Retinal pigment epithelial cell (primary cell): ENCODE measurements around the gene MIER2.
A peak's percentile ranks its signal among the peaks of the same experiment; 100 is the strongest.

ENCODE experiments used
- DNase-seq: peaks from one replicate; pipeline ENCODE4 v3.0.0-alpha.2; 2010; ENCODE audit warnings: low read depth
- H3K4me3 ChIP-seq: 2 replicates; pipeline ENCODE4 v1.5.1; 2011; ENCODE audit warnings: mild to moderate bottlenecking, low read length, control low read depth, moderate library complexity
- TF ChIP-seq, protein P1 (sequence below): conservative IDR thresholded peaks from 2 replicates; pipeline ENCODE4 v1.5.1; 2011; ENCODE audit warnings: low read depth, low read length, control low read depth, inconsistent platforms

MIER2 gene

DNA sequence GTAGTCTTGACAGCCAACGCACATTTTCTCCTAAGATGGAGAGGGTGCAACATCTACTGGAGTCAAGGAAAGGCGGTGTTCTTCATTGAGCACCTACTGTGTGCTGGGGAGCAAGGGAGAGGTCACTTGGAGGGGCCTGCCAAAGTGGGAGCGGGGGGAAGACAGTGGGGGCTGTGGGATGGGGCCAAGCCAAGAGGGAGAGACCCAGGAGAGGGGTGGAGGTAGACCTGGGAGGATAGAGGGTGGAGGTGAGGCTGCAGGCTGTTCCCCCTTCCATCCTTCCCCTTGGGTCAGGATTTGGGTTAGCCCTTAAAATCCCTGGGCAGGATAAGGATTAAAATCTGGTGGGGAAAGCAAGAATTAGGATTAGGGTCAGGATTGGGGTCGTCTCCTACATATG is 51.6 kb downstream of the MIER2 start:
- no peak overlapping the region for H3K4me3 ChIP-seq
- no peak for DNase-seq
- TF ChIP-seq, protein P1, sequence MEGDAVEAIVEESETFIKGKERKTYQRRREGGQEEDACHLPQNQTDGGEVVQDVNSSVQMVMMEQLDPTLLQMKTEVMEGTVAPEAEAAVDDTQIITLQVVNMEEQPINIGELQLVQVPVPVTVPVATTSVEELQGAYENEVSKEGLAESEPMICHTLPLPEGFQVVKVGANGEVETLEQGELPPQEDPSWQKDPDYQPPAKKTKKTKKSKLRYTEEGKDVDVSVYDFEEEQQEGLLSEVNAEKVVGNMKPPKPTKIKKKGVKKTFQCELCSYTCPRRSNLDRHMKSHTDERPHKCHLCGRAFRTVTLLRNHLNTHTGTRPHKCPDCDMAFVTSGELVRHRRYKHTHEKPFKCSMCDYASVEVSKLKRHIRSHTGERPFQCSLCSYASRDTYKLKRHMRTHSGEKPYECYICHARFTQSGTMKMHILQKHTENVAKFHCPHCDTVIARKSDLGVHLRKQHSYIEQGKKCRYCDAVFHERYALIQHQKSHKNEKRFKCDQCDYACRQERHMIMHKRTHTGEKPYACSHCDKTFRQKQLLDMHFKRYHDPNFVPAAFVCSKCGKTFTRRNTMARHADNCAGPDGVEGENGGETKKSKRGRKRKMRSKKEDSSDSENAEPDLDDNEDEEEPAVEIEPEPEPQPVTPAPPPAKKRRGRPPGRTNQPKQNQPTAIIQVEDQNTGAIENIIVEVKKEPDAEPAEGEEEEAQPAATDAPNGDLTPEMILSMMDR, result no peak

DNA sequence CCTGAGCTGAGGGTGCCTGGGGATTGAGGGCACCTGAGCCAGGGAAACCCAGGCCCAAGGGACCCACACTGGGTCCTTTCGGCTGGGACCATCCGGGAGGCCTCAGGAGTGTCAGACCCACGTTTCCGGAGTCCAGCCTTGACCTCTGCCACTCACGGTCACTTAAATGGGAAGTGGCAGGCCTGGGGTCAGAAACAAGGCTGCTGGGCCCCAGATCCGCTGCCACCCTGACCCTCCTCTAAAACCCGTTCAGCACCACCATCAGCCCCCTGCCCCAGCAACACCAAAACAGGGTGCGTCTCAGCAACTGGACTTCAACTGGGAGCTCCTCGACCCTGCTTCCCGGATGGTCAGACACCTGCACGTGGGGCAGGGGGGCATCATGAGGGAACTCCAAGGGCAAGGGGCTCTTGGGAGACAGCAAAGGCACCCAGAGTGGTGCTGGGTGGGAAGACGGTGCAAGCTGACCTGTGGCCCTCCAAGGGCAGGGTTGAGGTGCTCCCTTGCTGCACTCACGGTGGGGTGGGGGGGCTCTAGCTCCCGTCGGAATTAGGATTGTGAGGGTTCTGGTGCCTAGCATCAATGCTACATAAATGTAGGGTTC is 52.2 kb downstream of the MIER2 start:
- TF ChIP-seq, protein P1, result no peak
- DNase-seq, result no peak
- no peak overlapping the region for H3K4me3 ChIP-seq

DNA sequence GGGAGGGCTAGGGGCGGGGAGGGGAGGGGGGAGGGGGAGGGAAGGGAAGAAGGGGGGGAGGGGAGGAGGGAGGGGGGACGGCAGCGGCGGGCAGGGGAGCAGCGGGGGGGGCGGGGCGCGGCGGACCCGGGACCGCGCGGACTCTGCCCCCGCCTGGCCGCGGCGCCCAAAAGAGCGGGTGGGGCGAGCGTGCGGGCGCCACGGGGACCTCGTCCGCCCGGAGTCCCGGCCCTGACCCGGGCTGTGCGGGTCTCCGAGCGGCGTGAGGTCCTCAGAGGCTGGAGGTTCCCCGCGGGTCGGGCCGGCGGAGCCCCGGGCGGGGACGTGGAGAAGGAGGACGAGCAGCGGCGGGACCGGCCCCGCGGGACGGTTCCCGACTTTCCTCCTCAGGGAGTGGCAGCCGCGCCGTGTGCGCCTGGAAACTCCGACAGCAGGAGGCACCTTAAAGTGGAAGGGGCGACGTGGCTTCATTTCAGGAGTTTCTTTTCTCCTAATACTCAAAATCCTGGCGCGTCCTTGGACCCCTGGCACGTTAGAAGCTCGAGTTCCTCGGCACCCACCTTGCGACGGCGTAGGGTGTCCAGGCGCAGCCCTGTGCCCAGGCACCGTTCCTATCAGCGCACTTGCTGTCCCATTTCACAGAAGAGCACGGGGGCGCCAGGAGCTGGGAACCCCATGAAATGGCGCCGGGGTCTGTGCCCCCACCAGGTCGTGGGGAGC is 52.9 kb downstream of the MIER2 start:
- no peak overlapping the region for H3K4me3 ChIP-seq
- DNase-seq, result no peak
- TF ChIP-seq, protein P1, result no peak

DNA sequence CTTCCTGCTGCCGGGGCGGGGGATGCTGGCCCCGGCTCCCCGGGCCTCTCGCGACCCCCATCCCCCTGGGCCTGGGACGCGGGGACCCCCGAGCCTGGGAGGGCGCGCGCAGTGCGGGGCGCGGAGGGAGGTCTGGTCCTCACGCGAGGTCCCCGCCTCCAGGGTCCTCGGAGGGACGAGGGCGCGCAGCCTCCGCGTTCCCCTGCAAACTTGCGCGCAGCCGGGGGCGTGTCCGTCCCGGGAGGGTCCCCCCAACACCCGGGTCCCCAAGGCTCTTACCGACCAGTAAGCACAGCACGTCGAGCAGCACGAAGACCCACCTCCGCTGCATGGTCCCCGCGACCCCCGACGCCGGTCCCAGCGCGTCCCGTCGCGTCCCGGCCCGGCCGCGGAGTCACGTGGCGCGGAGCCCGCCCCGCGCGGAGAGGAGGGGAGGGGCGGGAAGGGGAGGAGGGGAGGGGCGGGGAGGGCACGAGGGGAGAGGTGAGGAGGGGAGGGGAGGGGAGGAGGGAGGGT is 53.5 kb downstream of the MIER2 start, which contains the start of gene PLPP2:
Gene PLPP2 (minus strand): TSS at position 398 of the 516 bp plus-strand sequence. CDS start 67 bp downstream, at position 331.
- DNase-seq, result no peak
- H3K4me3 ChIP-seq, result peak within 1 kb of the TSS; percentile 55
- TF ChIP-seq, protein P1, result no peak

DNA sequence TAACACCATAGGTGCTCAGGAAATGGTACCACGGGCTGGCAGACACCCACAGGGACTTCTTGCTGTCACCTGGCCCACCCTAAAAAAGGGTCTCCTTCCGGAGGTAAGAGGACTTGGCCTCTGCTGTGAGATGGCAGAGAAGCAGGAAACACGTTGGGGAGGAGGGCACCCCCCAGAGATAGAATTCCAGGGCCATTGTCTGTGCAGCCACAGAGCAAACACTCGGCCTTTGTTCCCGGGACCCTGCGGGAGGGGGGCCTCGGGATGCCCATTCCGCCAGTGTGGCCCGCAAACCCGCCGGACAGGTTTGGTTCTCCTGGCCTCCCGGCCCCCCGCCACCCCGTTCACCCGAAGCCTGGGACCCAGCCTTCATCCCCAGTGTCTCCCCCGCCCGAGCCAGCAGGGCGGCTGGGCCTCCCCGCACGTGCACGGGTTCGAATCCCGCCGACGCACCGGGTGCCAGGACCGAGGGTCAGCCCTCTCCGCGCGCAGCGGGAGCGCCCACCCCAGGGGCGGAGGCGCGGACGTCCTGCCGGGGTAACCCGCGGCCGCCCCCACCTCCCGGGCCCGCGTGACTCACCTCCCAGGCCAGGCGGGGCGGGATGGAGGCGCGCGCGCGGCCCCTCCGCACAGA is 54.1 kb downstream of the MIER2 start:
- TF ChIP-seq, protein P1, result no peak
- DNase-seq, result no peak
- peak overlapping the region; percentile 55 for H3K4me3 ChIP-seq

DNA sequence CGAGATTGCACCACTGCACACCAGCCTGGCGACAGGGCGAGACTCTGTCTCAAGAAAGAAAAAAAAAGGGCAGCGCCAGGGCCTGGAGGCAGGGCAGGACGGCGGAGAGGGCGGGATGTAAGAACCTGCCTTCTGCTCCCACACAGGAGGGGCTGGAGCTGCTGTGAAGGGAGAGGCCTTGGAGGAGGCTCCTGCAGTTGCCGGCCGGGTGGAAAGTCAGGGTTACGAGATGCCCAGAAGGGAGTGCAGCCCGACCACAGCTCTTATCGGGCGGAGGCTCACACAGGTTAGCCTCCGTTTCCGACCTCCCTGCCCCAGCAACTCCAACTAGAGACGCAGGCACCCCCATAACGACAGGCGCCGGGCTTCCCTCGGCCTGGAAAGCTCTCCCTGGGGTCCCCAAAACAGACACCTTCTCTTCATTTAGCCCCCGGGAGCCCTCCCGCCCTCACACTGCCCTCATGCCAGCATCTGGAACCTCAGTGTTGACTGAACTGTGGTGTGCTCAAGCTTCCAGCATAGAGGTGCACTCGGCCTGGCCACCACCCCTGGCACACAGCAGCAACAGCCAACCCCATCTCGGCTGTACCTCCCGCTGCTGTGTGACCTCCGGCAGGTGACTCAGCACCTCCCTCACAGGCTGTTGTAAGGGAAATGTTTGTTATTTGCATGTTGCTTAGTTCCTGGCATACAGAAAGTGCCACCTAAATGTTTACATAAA is 54.8 kb downstream of the MIER2 start:
- DNase-seq, result peak; percentile 48

More for the DNA sequence above, 54.8 kb downstream of the MIER2 start:
- TF ChIP-seq, protein P1, result no peak
- peak overlapping the region; percentile 55 for H3K4me3 ChIP-seq
